Measurements from ENCODE around the gene PRAMEF20.
"Not testable (repeated sequence)": the region's sequence is repeated elsewhere in the genome, so short reads cannot be mapped to it uniquely, and the experiment has no call there.

Gene PRAMEF20

DNA sequence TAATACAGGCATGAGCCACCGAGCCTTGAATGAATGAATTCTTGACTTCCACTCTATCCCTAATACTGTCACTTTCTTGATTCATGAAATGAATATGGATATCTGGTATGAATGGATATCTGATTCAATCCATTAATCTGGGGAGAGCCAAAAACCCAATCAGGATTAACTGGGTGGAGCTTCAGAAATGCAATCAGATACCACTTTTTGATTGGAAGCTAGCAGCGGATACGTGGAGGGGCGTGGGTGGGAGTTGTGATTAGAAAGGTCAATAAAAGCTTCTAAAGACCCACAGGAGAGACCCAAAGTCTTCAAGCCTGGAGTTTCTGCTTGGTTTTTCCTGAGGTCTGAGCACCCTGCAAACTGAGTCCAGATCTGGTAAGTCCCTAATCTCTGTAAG is at the start of gene PRAMEF20:
Gene PRAMEF20 (plus strand): TSS at position 301 of the 400 bp plus-strand sequence. CDS start 5,905 bp downstream, outside the sequence.
- intact Hi-C loops (cut with micrococcal nuclease); H3K9me3 Mint-ChIP-seq; H3K36me3 Mint-ChIP-seq (ENCODE audit: low read depth); H3K4me3 Mint-ChIP-seq; H3K27ac Mint-ChIP-seq; H3K4me1 Mint-ChIP-seq (ENCODE audit: low read depth); H3K27me3 Mint-ChIP-seq: not testable (repeated sequence)

- intact Hi-C loops (cut with micrococcal nuclease); H3K36me3 Mint-ChIP-seq (ENCODE audit: low read depth); H3K9me3 Mint-ChIP-seq: not testable (repeated sequence)
Measured at GRCh38 chr1:13362364-13362763, 47.9 kb upstream of the PRAMEF20 start.

GRCh38 chr1:13364928-13365327 is 45.3 kb upstream of the PRAMEF20 start:
- intact Hi-C loops (cut with micrococcal nuclease); H3K27me3 Mint-ChIP-seq; H3K27ac Mint-ChIP-seq; H3K4me3 Mint-ChIP-seq; H3K36me3 Mint-ChIP-seq (ENCODE audit: low read depth); H3K4me1 Mint-ChIP-seq (ENCODE audit: low read depth); H3K9me3 Mint-ChIP-seq: not testable (repeated sequence)

More at GRCh38 chr1:13362364-13362763, 47.9 kb upstream of the PRAMEF20 start:
- not testable (repeated sequence) for H3K4me3 Mint-ChIP-seq; H3K4me1 Mint-ChIP-seq (ENCODE audit: low read depth); H3K27ac Mint-ChIP-seq; H3K27me3 Mint-ChIP-seq

DNA sequence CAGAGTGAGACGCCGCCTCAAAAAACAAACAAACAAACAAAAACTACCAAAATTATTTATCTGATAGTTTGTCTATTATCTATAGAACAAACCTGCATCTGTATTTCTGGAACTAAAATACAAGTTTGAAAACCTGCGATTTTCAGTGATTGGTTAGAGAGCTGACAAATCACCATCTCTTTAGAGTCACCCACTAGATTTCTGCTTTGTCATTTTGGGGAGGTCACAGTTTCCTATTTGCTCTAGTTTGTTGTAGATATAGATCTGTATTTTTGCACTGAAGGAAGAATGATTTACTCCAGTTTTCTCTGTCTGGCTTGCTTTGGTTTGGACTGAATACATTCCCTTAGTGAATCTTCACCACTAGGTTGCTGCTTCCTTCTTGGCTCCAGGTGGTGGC is 43.7 kb upstream of the PRAMEF20 start:
- intact Hi-C loops (cut with micrococcal nuclease); H3K4me1 Mint-ChIP-seq (ENCODE audit: low read depth); H3K9me3 Mint-ChIP-seq; H3K4me3 Mint-ChIP-seq; H3K36me3 Mint-ChIP-seq (ENCODE audit: low read depth); H3K27me3 Mint-ChIP-seq; H3K27ac Mint-ChIP-seq: not testable (repeated sequence)

- H3K4me3 Mint-ChIP-seq; H3K36me3 Mint-ChIP-seq (ENCODE audit: low read depth); H3K27me3 Mint-ChIP-seq; H3K4me1 Mint-ChIP-seq (ENCODE audit: low read depth); H3K9me3 Mint-ChIP-seq; H3K27ac Mint-ChIP-seq; intact Hi-C loops (cut with micrococcal nuclease): not testable (repeated sequence)
Measured at GRCh38 chr1:13368544-13368943, 41.7 kb upstream of the PRAMEF20 start.

GRCh38 chr1:13378983-13379382 is 31.3 kb upstream of the PRAMEF20 start:
- H3K4me3 Mint-ChIP-seq; H3K9me3 Mint-ChIP-seq; H3K27me3 Mint-ChIP-seq; H3K36me3 Mint-ChIP-seq (ENCODE audit: low read depth); H3K4me1 Mint-ChIP-seq (ENCODE audit: low read depth); H3K27ac Mint-ChIP-seq; intact Hi-C loops (cut with micrococcal nuclease): not testable (repeated sequence)

DNA sequence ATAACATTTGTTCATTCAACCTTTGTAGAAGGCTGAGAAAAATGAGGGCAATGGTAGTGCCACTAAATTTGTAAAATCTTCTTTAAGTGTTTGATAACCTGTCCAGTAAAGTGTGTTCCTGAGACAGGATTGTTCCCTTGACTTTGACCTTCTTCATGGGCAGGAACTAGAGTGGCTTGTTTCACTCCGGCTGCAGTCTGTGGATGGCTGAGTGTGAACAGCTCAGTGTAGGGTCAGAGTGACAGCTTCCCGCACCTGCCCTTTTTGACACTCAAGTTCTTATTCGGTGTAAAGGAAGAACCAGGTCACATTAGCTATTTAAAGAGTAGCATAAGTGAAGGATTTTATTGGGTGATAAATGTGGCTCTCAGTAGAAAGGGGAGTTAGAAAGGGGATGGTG is 29.9 kb upstream of the PRAMEF20 start:
- H3K9me3 Mint-ChIP-seq; H3K36me3 Mint-ChIP-seq (ENCODE audit: low read depth); H3K27ac Mint-ChIP-seq; intact Hi-C loops (cut with micrococcal nuclease); H3K4me3 Mint-ChIP-seq; H3K27me3 Mint-ChIP-seq; H3K4me1 Mint-ChIP-seq (ENCODE audit: low read depth): not testable (repeated sequence)

- H3K4me1 Mint-ChIP-seq (ENCODE audit: low read depth); H3K36me3 Mint-ChIP-seq (ENCODE audit: low read depth); H3K4me3 Mint-ChIP-seq; intact Hi-C loops (cut with micrococcal nuclease); H3K27ac Mint-ChIP-seq; H3K27me3 Mint-ChIP-seq; H3K9me3 Mint-ChIP-seq: not testable (repeated sequence)
Measured at GRCh38 chr1:13389332-13389731, 20.9 kb upstream of the PRAMEF20 start, which contains the start of gene PRAMEF17. Gene PRAMEF17 (plus strand): TSS chr1:13389632. CDS start chr1:13389658, 26 bp downstream.

GRCh38 chr1:13393004-13393403 is 17.2 kb upstream of the PRAMEF20 start:
- H3K36me3 Mint-ChIP-seq (ENCODE audit: low read depth); H3K4me1 Mint-ChIP-seq (ENCODE audit: low read depth); H3K9me3 Mint-ChIP-seq; intact Hi-C loops (cut with micrococcal nuclease); H3K27ac Mint-ChIP-seq; H3K27me3 Mint-ChIP-seq; H3K4me3 Mint-ChIP-seq: not testable (repeated sequence)

DNA sequence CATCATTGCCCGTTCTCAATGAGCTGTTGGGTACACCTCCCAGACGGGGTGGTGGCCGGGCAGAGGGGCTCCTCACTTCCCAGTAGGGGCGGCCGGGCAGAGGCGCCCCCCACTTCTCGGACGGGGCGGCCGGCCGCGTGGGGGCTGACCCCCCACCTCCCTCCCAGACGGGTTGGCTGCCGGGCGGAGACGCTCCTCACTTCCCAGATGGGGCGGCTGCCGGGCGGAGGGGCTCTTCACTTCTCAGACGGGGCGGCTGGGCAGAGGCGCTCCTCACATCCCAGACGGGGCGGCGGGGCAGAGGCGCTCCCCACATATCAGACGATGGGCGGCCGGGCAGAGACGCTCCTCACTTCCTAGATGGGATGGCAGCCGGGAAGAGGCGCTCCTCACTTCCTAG is 15.5 kb upstream of the PRAMEF20 start:
- H3K36me3 Mint-ChIP-seq (ENCODE audit: low read depth); H3K4me1 Mint-ChIP-seq (ENCODE audit: low read depth); H3K9me3 Mint-ChIP-seq; H3K27me3 Mint-ChIP-seq; H3K4me3 Mint-ChIP-seq; intact Hi-C loops (cut with micrococcal nuclease); H3K27ac Mint-ChIP-seq: not testable (repeated sequence)

GRCh38 chr1:13395311-13395710 is 14.9 kb upstream of the PRAMEF20 start:
- H3K36me3 Mint-ChIP-seq (ENCODE audit: low read depth); H3K27me3 Mint-ChIP-seq; H3K4me1 Mint-ChIP-seq (ENCODE audit: low read depth); H3K27ac Mint-ChIP-seq; intact Hi-C loops (cut with micrococcal nuclease); H3K4me3 Mint-ChIP-seq; H3K9me3 Mint-ChIP-seq: not testable (repeated sequence)

- no peak overlapping the region for H3K27ac Mint-ChIP-seq
- no peaks in the 10 kb centered on the region for H3K36me3 Mint-ChIP-seq (ENCODE audit: low read depth)
- intact Hi-C loops (cut with micrococcal nuclease) = no loop called here
- no peak overlapping the region for H3K4me3 Mint-ChIP-seq
- no peaks in the 10 kb centered on the region for H3K9me3 Mint-ChIP-seq
- peaks cover 3% of the 10 kb centered on the region for H3K27me3 Mint-ChIP-seq
- no peaks in the 10 kb centered on the region for H3K4me1 Mint-ChIP-seq (ENCODE audit: low read depth)
Measured at GRCh38 chr1:13407811-13408210, 2.4 kb upstream of the PRAMEF20 start.

- H3K27ac Mint-ChIP-seq = no peak overlapping the region
- no peaks in the 10 kb centered on the region for H3K4me1 Mint-ChIP-seq (ENCODE audit: low read depth)
- no peak overlapping the region for H3K4me3 Mint-ChIP-seq
- intact Hi-C loops (cut with micrococcal nuclease) = no loop called here
- H3K9me3 Mint-ChIP-seq = no peaks in the 10 kb centered on the region
- H3K27me3 Mint-ChIP-seq = no peaks in the 10 kb centered on the region
- H3K36me3 Mint-ChIP-seq (ENCODE audit: low read depth) = no peaks in the 10 kb centered on the region
Measured at GRCh38 chr1:13430495-13430894, 20.2 kb downstream of the PRAMEF20 start.

GRCh38 chr1:13432251-13432650 is 22.0 kb downstream of the PRAMEF20 start:
- Mint-ChIP-seq H3K27ac (no peak overlapping the region), H3K4me1 (ENCODE audit: low read depth) (no peaks in the 10 kb centered on the region), H3K36me3 (ENCODE audit: low read depth) (no peaks in the 10 kb centered on the region), H3K9me3 (no peaks in the 10 kb centered on the region), H3K27me3 (peaks cover 2% of the 10 kb centered on the region), H3K4me3 (no peak overlapping the region)
- intact Hi-C loops (cut with micrococcal nuclease) = no loop called here

- H3K27ac Mint-ChIP-seq; H3K9me3 Mint-ChIP-seq; intact Hi-C loops (cut with micrococcal nuclease); H3K27me3 Mint-ChIP-seq; H3K4me1 Mint-ChIP-seq (ENCODE audit: low read depth); H3K36me3 Mint-ChIP-seq (ENCODE audit: low read depth); H3K4me3 Mint-ChIP-seq: not testable (repeated sequence)
Measured at GRCh38 chr1:13433694-13434358, 23.6 kb downstream of the PRAMEF20 start.

Measured in dendritic cell treated with granulocyte-macrophage colony-stimulating factor and Interleukin-4, amounts not matched to agents 40 ng/mL and 50 ng/mL, for 4 days (primary cell).